Measurements from ENCODE around the gene IFITM10.

The IFITM10 gene

GRCh38 chr11:1781593-1781975 is 31.2 kb upstream of the IFITM10 start:
- no peak overlapping the region for H2AFZ ChIP-seq (ENCODE audit: low read depth, low read length, severe bottlenecking)
- no peaks in the 10 kb centered on the region; the same call in 1 of the 2 replicates for H3K27me3 ChIP-seq (ENCODE audit: low read length)

GRCh38 chr11:1780700-1781592 is 30.6 kb upstream of the IFITM10 start:
- no peaks in the 10 kb centered on the region; the same call in 1 of the 2 replicates for H3K27me3 ChIP-seq (ENCODE audit: low read length)
- H3F3A ChIP-seq (ENCODE audit: insufficient read depth): no peaks in the 10 kb centered on the region
- no peak overlapping the region for H3K4me2 ChIP-seq (ENCODE audit: low read depth, low read length, poor library complexity, severe bottlenecking)
- no peak overlapping the region for H3K4me3 ChIP-seq (ENCODE audit: insufficient read depth, low read length, poor library complexity, severe bottlenecking)
- no peak overlapping the region for H3K9ac ChIP-seq (ENCODE audit: low read length)
- no peaks in the 10 kb centered on the region for H3K36me3 ChIP-seq (ENCODE audit: low read length)
- H3K27ac ChIP-seq (ENCODE audit: low read depth, low read length): no peak overlapping the region
- H2AFZ ChIP-seq (ENCODE audit: low read depth, low read length, severe bottlenecking): no peak overlapping the region
- no peaks in the 10 kb centered on the region for H3K9me3 ChIP-seq (ENCODE audit: insufficient read depth, low read length)
- TF ChIP-seq CTCF (IDR thresholded peaks at IDR 0.05; ENCODE audit: insufficient read depth, low read length, poor library complexity, severe bottlenecking) (no peak), EZH2phosphoT487 (conservative IDR thresholded peaks at IDR 0.05; ENCODE audit: low read length) (no peak)
- H3K9me2 ChIP-seq (replicated peaks; ENCODE audit: insufficient read depth, low read length): no peaks in the 10 kb centered on the region
- no peaks in the 10 kb centered on the region for H3K79me2 ChIP-seq (ENCODE audit: insufficient read depth, low read length)
- no peaks in the 10 kb centered on the region for H4K20me1 ChIP-seq (ENCODE audit: low read depth, low read length)

More at GRCh38 chr11:1781593-1781975, 31.2 kb upstream of the IFITM10 start:
- H4K20me1 ChIP-seq (ENCODE audit: low read depth, low read length): no peaks in the 10 kb centered on the region
- no peak overlapping the region for H3K4me3 ChIP-seq (ENCODE audit: insufficient read depth, low read length, poor library complexity, severe bottlenecking)
- no peak for TF ChIP-seq CTCF (IDR thresholded peaks at IDR 0.05; ENCODE audit: insufficient read depth, low read length, poor library complexity, severe bottlenecking)
- TF ChIP-seq EZH2phosphoT487 (conservative IDR thresholded peaks at IDR 0.05; ENCODE audit: low read length): no peak
- no peaks in the 10 kb centered on the region for H3K9me2 ChIP-seq (replicated peaks; ENCODE audit: insufficient read depth, low read length)
- H3K9ac ChIP-seq (ENCODE audit: low read length): no peak overlapping the region
- H3F3A ChIP-seq (ENCODE audit: insufficient read depth): no peaks in the 10 kb centered on the region
- no peaks in the 10 kb centered on the region for H3K36me3 ChIP-seq (ENCODE audit: low read length)
- no peaks in the 10 kb centered on the region for H3K79me2 ChIP-seq (ENCODE audit: insufficient read depth, low read length)
- no peaks in the 10 kb centered on the region for H3K9me3 ChIP-seq (ENCODE audit: insufficient read depth, low read length)
- no peak overlapping the region for H3K4me2 ChIP-seq (ENCODE audit: low read depth, low read length, poor library complexity, severe bottlenecking)
- H3K27ac ChIP-seq (ENCODE audit: low read depth, low read length): no peak overlapping the region

- Histone ChIP-seq H3F3A (ENCODE audit: insufficient read depth) (no peaks in the 10 kb centered on the region), H4K20me1 (ENCODE audit: low read depth, low read length) (no peaks in the 10 kb centered on the region), H3K9me2 (replicated peaks; ENCODE audit: insufficient read depth, low read length) (no peaks in the 10 kb centered on the region), H3K36me3 (ENCODE audit: low read length) (no peaks in the 10 kb centered on the region), H3K4me3 (ENCODE audit: insufficient read depth, low read length, poor library complexity, severe bottlenecking) (no peak overlapping the region), H3K4me2 (ENCODE audit: low read depth, low read length, poor library complexity, severe bottlenecking) (no peak overlapping the region), H3K27ac (ENCODE audit: low read depth, low read length) (no peak overlapping the region), H3K9ac (ENCODE audit: low read length) (no peak overlapping the region), H3K79me2 (ENCODE audit: insufficient read depth, low read length) (no peaks in the 10 kb centered on the region), H3K9me3 (ENCODE audit: insufficient read depth, low read length) (no peaks in the 10 kb centered on the region), H2AFZ (ENCODE audit: low read depth, low read length, severe bottlenecking) (no peak overlapping the region), H3K27me3 (ENCODE audit: low read length) (no peaks in the 10 kb centered on the region; the same call in 1 of the 2 replicates)
- TF ChIP-seq EZH2phosphoT487 (conservative IDR thresholded peaks at IDR 0.05; ENCODE audit: low read length) (no peak), CTCF (IDR thresholded peaks at IDR 0.05; ENCODE audit: insufficient read depth, low read length, poor library complexity, severe bottlenecking) (no peak)
Measured at GRCh38 chr11:1779806-1780699, 29.7 kb upstream of the IFITM10 start.
